H1 (cell line): ENCODE measurements around the gene SEC61A1.

ENCODE experiments used
- CHD1 ChIP-seq: IDR thresholded peaks from 2 replicates; pipeline ENCODE4 v1.6.1; 2012; ENCODE audit warnings: low read depth, low read length, improper control_type of control experiment
- GABPA ChIP-seq: IDR thresholded peaks from 2 replicates; pipeline ENCODE4 v1.6.1; 2011; ENCODE audit warnings: mild to moderate bottlenecking, low read length, moderate library complexity, borderline replicate concordance; ENCODE audit not compliant: insufficient read depth
- POLR2AphosphoS5 ChIP-seq: IDR thresholded peaks from 2 replicates; pipeline ENCODE4 v1.6.1; 2011; ENCODE audit warnings: low read depth, low read length
- TAF1 ChIP-seq: IDR thresholded peaks from 2 replicates; pipeline ENCODE4 v1.6.1; 2011; ENCODE audit warnings: mild to moderate bottlenecking, low read depth, low read length
- TF ChIP-seq, protein P1 (sequence below): IDR thresholded peaks from 2 replicates; pipeline ENCODE4 v1.6.1; 2011; ENCODE audit warnings: low read depth, mild to moderate bottlenecking, low read length; ENCODE audit not compliant: insufficient read depth
- TF ChIP-seq, protein P2 (sequence below), 3 experiments: IDR thresholded peaks; 1 replicate in 2 of 3; 2 replicates in 1 of 3; pipeline versions ENCODE4 v1.5.1 to v1.6.1; 2011; ENCODE audit warnings: low read length in 3 of 3, mild to moderate bottlenecking in 3 of 3, inconsistent platforms in 2 of 3, low read depth in 1 of 3, moderate library complexity in 1 of 3; ENCODE audit not compliant: insufficient read depth in 1 of 3; ENCODE audit errors: control extremely low read depth in 1 of 3

DNA sequence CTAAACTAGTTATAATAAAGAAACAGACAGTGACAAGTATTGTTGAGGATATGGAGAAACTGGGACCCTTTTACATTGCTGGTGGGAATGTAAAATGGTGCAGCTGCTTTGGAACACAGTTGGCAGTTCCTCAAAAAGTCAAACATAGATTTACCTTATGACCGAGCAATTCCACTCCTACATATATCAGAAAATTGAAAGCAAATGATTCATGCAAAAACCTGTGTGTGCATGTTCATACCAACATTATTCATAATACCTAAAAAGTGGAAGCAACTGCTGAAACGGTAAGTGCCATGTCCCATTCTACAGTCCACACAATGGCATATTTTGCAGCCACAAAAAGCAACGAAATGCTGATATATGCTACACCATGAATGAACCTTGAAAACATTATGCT is 12.2 kb upstream of the SEC61A1 start:
- no peak for TF ChIP-seq POLR2AphosphoS5
- no peak for TF ChIP-seq CHD1
- TF ChIP-seq, protein P1, sequence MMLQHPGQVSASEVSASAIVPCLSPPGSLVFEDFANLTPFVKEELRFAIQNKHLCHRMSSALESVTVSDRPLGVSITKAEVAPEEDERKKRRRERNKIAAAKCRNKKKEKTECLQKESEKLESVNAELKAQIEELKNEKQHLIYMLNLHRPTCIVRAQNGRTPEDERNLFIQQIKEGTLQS, result no peak
- TF ChIP-seq, protein P2, sequence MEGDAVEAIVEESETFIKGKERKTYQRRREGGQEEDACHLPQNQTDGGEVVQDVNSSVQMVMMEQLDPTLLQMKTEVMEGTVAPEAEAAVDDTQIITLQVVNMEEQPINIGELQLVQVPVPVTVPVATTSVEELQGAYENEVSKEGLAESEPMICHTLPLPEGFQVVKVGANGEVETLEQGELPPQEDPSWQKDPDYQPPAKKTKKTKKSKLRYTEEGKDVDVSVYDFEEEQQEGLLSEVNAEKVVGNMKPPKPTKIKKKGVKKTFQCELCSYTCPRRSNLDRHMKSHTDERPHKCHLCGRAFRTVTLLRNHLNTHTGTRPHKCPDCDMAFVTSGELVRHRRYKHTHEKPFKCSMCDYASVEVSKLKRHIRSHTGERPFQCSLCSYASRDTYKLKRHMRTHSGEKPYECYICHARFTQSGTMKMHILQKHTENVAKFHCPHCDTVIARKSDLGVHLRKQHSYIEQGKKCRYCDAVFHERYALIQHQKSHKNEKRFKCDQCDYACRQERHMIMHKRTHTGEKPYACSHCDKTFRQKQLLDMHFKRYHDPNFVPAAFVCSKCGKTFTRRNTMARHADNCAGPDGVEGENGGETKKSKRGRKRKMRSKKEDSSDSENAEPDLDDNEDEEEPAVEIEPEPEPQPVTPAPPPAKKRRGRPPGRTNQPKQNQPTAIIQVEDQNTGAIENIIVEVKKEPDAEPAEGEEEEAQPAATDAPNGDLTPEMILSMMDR (IDR thresholded peaks at IDR 0.05; ENCODE audit: control extremely low read depth in 1 of 3, insufficient read depth in 1 of 3, low read depth in 1 of 3, low read length in 3 of 3), result no peak
- TF ChIP-seq GABPA, result no peak
- TF ChIP-seq TAF1, result no peak
